HepG2 (cell line): ENCODE results near the gene PPP4R4. TPM values are rescaled to one million over a fixed set of nuclear protein-coding genes. Genes with fewer than 3 reads are reported as not detected.

ENCODE experiments used
- ATF1 ChIP-seq: IDR thresholded peaks from 2 replicates; pipeline ENCODE4 v1.6.1; 2016; ENCODE audit warnings: mild to moderate bottlenecking, control low read depth
- CBX1 ChIP-seq: IDR thresholded peaks from one replicate; pipeline ENCODE4 v1.6.1; 2016; ENCODE audit warnings: antibody characterized with exemption, low read depth
- MAFK ChIP-seq, 2 experiments: IDR thresholded peaks in 1 of 2; conservative IDR thresholded peaks in 1 of 2; 2 replicates each; pipeline ENCODE4 v1.6.1; 2011; ENCODE audit warnings: improper control_type of control experiment in 2 of 2, low read length in 2 of 2
- MED1 ChIP-seq: sonication (generic); formaldehyde crosslinking; IDR thresholded peaks from 2 replicates; pipeline ENCODE4 v1.4.0; 2020; ENCODE audit warnings: missing genetic modification reagents
- MED8 ChIP-seq: sonication (generic); formaldehyde crosslinking; IDR thresholded peaks from 2 replicates; pipeline ENCODE4 v1.8.1; 2023; ENCODE audit warnings: mild to moderate bottlenecking, missing genetic modification reagents; ENCODE audit not compliant: insufficient replicate concordance
- MTA1 ChIP-seq: sonication (generic); formaldehyde crosslinking; IDR thresholded peaks from 2 replicates; pipeline ENCODE4 v1.4.0; 2020; ENCODE audit warnings: missing genetic modification reagents, mild to moderate bottlenecking, borderline replicate concordance
- NCOA2 ChIP-seq: sonication (generic); formaldehyde crosslinking; IDR thresholded peaks from 2 replicates; pipeline ENCODE4 v1.8.0; 2022; ENCODE audit warnings: inconsistent platforms
- SIX1 ChIP-seq: sonication (generic); formaldehyde crosslinking; IDR thresholded peaks from 2 replicates; pipeline ENCODE4 v1.4.0; 2020; ENCODE audit warnings: missing genetic modification reagents, borderline replicate concordance
- SKI ChIP-seq: fragments of 450-650 bp; IDR thresholded peaks from one replicate; pipeline ENCODE4 v1.6.1; 2018; ENCODE audit warnings: mild to moderate bottlenecking; ENCODE audit not compliant: partially characterized antibody
- SPEN ChIP-seq: sonication (generic); formaldehyde crosslinking; IDR thresholded peaks from 2 replicates; pipeline ENCODE4 v1.5.1; 2020; ENCODE audit warnings: low read depth, mild to moderate bottlenecking, missing genetic modification reagents
- SRY ChIP-seq: sonication (generic); formaldehyde crosslinking; IDR thresholded peaks from 2 replicates; pipeline ENCODE4 v1.8.0; 2022; ENCODE audit warnings: mild to moderate bottlenecking, missing genetic modification reagents
- TAF1 ChIP-seq: sonication (generic); formaldehyde crosslinking; IDR thresholded peaks from 2 replicates; pipeline ENCODE4 v1.4.0; 2020; ENCODE audit warnings: missing genetic modification reagents
- TBP ChIP-seq: sonication (generic); formaldehyde crosslinking; IDR thresholded peaks from 2 replicates; pipeline ENCODE4 v1.5.0; 2020; ENCODE audit warnings: missing genetic modification reagents
- ZBTB21 ChIP-seq: sonication (generic); formaldehyde crosslinking; IDR thresholded peaks from 2 replicates; pipeline ENCODE4 v1.4.0; 2020; ENCODE audit warnings: missing genetic modification reagents
- ZNF354B ChIP-seq: sonication (generic); formaldehyde crosslinking; IDR thresholded peaks from 2 replicates; pipeline ENCODE4 v1.8.0; 2022; ENCODE audit warnings: mild to moderate bottlenecking, missing genetic modification reagents
- ZNF501 ChIP-seq: sonication (generic); formaldehyde crosslinking; IDR thresholded peaks from 2 replicates; pipeline ENCODE4 v1.5.1; 2020; ENCODE audit warnings: mild to moderate bottlenecking, moderate library complexity, missing genetic modification reagents
- ZNF768 ChIP-seq: sonication (generic); formaldehyde crosslinking; IDR thresholded peaks from 2 replicates; pipeline ENCODE4 v1.4.0; 2020; ENCODE audit warnings: missing genetic modification reagents
- ZSCAN12 ChIP-seq: sonication (generic); formaldehyde crosslinking; IDR thresholded peaks from 2 replicates; pipeline ENCODE4 v1.9.0; 2021; ENCODE audit warnings: mild to moderate bottlenecking, missing genetic modification reagents
- polyA plus RNA-seq, 8 experiments: library from polyadenylated mRNA; depleted of rRNA in 3 of 8; stranded (reverse) in 7 of 8; unstranded in 1 of 8; fragments of >200 nt; fragmentation: Illumina TruSeq in 4 of 8; extraction: Trizol in 4 of 8; gene quantifications; 2 replicates each; pipeline versions ENCODE4 v1.2.1 to v1.2.3, GENCODE V29; 2011 to 2016; ENCODE audit warnings: low read depth in 4 of 8, missing spikeins in 1 of 8, mixed read lengths in 1 of 8; ENCODE audit not compliant: insufficient read depth in 1 of 8
- total RNA-seq, 5 experiments: library from RNA; depleted of rRNA; stranded (reverse); fragments of >200 nt; fragmentation: Illumina TruSeq; extraction: Trizol; gene quantifications; 2 replicates each; pipeline ENCODE4 v1.2.3, GENCODE V29; 2016; ENCODE audit warnings: low read depth in 1 of 5
- TF ChIP-seq, protein P1 (sequence below): sonication (generic); formaldehyde crosslinking; IDR thresholded peaks from 2 replicates; pipeline ENCODE4 v1.4.0; 2020; ENCODE audit warnings: mild to moderate bottlenecking, missing genetic modification reagents
- TF ChIP-seq, protein P2 (sequence below): sonication (generic); formaldehyde crosslinking; IDR thresholded peaks from 2 replicates; pipeline ENCODE4 v1.8.1; 2023; ENCODE audit warnings: mild to moderate bottlenecking, missing genetic modification reagents
- TF ChIP-seq, protein P3 (sequence below): sonication (generic); formaldehyde crosslinking; IDR thresholded peaks from 2 replicates; pipeline ENCODE4 v1.8.0; 2022; ENCODE audit warnings: missing genetic modification reagents, low read depth, mild to moderate bottlenecking, borderline replicate concordance
- TF ChIP-seq, protein P4 (sequence below): sonication (generic); formaldehyde crosslinking; IDR thresholded peaks from 2 replicates; pipeline ENCODE4 v1.4.0; 2020; ENCODE audit warnings: mild to moderate bottlenecking, missing genetic modification reagents
- TF ChIP-seq, protein P5 (sequence below): sonication (generic); formaldehyde crosslinking; IDR thresholded peaks from 2 replicates; pipeline ENCODE4 v1.4.0; 2020; ENCODE audit warnings: missing genetic modification reagents

PPP4R4 gene
- total and polyA plus RNA-seq, 2 of the 13 experiments (the other 11 are each of a cell fraction or from before 2014, with no cell fraction given), result 9.5 to 19.8 TPM

DNA sequence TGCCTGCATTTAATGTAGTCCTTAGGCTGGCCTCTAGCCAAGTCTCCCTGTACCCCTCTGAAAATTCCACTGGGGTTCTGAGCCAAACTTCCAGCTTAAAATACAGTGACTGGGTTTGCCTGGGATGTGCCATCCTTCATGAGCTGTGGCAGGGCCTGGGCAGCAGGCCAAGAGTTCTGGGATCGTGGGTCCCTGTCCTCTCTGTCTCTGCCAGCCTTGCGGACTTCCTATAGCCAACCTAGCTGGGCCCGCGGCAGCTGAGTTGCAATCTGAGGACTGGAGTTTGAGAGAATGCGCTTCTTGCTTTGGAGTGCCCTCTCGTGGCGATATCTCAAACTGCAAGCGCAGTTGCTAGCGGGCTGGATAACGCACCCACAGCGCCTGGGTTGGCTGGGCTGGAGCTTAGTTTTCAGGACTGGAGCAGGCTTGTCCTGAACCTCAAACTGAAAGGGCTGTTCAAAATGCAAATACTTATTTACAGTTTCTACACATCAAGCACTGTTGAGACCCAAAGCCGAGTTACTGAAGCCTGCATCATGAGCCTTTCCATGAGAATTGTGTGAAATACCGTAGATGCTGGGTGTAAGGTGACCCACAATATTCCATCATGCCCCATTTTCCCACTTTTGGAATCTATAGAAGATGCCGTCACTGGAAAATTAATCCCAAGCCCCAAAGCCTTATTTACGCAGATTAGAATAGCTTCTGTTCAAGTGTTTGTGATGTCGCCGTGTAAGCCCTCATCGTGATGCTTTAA lies 37.4 kb upstream of the PPP4R4 start (continued):
- TF ChIP-seq, protein P1, sequence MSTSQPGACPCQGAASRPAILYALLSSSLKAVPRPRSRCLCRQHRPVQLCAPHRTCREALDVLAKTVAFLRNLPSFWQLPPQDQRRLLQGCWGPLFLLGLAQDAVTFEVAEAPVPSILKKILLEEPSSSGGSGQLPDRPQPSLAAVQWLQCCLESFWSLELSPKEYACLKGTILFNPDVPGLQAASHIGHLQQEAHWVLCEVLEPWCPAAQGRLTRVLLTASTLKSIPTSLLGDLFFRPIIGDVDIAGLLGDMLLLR, result no peak
- no peak for TF ChIP-seq TAF1
- no peak for TF ChIP-seq TBP (CRISPR knock-in tag)
- peak; percentile 48; the same call in 1 of the 2 replicates for TF ChIP-seq MED1
- TF ChIP-seq ZNF501, result 0 out of 2 replicates have a peak, but pooled peaks have one; percentile 45
- TF ChIP-seq, protein P2, sequence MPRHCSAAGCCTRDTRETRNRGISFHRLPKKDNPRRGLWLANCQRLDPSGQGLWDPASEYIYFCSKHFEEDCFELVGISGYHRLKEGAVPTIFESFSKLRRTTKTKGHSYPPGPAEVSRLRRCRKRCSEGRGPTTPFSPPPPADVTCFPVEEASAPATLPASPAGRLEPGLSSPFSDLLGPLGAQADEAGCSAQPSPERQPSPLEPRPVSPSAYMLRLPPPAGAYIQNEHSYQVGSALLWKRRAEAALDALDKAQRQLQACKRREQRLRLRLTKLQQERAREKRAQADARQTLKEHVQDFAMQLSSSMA (CRISPR knock-in tag), result 0 out of 2 replicates have a peak, but pooled peaks have one; percentile 1
- no peak for TF ChIP-seq ATF1 (CRISPR knock-in tag)
- 0 out of 2 replicates have a peak, but pooled peaks have one; percentile 19 for TF ChIP-seq ZNF768 (CRISPR knock-in tag)
- TF ChIP-seq, protein P3, sequence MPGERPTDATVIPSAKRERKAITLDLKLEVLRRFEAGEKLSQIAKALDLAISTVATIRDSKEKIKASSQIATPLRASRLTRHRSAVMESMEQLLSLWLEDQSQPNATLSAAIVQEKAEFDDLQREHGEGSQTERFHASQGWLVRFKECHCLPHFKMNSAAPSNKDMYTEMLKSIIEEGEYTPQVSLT, result no peak
- TF ChIP-seq MTA1 (CRISPR knock-in tag), result no peak
- no peak for TF ChIP-seq ZNF354B (CRISPR knock-in tag)
- TF ChIP-seq CBX1, result no peak
- no peak for TF ChIP-seq SKI
- no peak for TF ChIP-seq SIX1
- no peak for TF ChIP-seq SRY (CRISPR knock-in tag)
- TF ChIP-seq MAFK (conservative IDR thresholded peaks at IDR 0.05 in 1 of 2, IDR thresholded peaks at IDR 0.05 in 1 of 2; ENCODE audit: low read length in 2 of 2), result no peak
- no peak for TF ChIP-seq NCOA2 (CRISPR knock-in tag)
- TF ChIP-seq, protein P4, sequence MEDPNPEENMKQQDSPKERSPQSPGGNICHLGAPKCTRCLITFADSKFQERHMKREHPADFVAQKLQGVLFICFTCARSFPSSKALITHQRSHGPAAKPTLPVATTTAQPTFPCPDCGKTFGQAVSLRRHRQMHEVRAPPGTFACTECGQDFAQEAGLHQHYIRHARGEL, result no peak
- TF ChIP-seq SPEN (CRISPR knock-in tag), result peak; percentile 26; the same call in 1 of the 2 replicates
- no peak for TF ChIP-seq ZSCAN12 (CRISPR knock-in tag)
- TF ChIP-seq MED8 (CRISPR knock-in tag), result no peak
- no peak for TF ChIP-seq ZBTB21 (CRISPR knock-in tag)
- TF ChIP-seq, protein P5, sequence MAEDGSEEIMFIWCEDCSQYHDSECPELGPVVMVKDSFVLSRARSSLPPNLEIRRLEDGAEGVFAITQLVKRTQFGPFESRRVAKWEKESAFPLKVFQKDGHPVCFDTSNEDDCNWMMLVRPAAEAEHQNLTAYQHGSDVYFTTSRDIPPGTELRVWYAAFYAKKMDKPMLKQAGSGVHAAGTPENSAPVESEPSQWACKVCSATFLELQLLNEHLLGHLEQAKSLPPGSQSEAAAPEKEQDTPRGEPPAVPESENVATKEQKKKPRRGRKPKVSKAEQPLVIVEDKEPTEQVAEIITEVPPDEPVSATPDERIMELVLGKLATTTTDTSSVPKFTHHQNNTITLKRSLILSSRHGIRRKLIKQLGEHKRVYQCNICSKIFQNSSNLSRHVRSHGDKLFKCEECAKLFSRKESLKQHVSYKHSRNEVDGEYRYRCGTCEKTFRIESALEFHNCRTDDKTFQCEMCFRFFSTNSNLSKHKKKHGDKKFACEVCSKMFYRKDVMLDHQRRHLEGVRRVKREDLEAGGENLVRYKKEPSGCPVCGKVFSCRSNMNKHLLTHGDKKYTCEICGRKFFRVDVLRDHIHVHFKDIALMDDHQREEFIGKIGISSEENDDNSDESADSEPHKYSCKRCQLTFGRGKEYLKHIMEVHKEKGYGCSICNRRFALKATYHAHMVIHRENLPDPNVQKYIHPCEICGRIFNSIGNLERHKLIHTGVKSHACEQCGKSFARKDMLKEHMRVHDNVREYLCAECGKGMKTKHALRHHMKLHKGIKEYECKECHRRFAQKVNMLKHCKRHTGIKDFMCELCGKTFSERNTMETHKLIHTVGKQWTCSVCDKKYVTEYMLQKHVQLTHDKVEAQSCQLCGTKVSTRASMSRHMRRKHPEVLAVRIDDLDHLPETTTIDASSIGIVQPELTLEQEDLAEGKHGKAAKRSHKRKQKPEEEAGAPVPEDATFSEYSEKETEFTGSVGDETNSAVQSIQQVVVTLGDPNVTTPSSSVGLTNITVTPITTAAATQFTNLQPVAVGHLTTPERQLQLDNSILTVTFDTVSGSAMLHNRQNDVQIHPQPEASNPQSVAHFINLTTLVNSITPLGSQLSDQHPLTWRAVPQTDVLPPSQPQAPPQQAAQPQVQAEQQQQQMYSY (CRISPR knock-in tag), result 0 out of 2 replicates have a peak, but pooled peaks have one; percentile 47
